Right lobe of liver (tissue), 6 donors: Measurements from ENCODE around the gene TTBK2. TPM values are rescaled to one million over a fixed set of nuclear protein-coding genes. Genes with fewer than 3 reads are reported as not detected.

ENCODE experiments used
- ATAC-seq, 4 donors: fragments of 200-7000 bp; cut with Tn5 transposase; one replicate each; pipeline ENCODE4 v1.9.1; 2020; ENCODE audit warnings: mild to moderate bottlenecking in 4 of 4, moderate library complexity in 4 of 4
- DNase-seq, 3 donors: peaks; one replicate each; pipeline ENCODE4 v3.0.0-alpha.2; 2020
- H3K27ac ChIP-seq, 3 donors: fragments of 200-600 bp; one replicate each; pipeline ENCODE4 v1.8.0; 2022
- H3K27me3 ChIP-seq, 2 donors: fragments of 200-600 bp; one replicate each; pipeline ENCODE4 v1.8.0; 2022
- H3K36me3 ChIP-seq, 4 donors: fragments of 200-600 bp; sonication (generic) in 1 of 4; one replicate each; pipeline versions ENCODE4 v1.5.1 to v1.8.0; 2017 to 2022; ENCODE audit warnings: control low read depth in 1 of 4
- H3K4me1 ChIP-seq, 4 donors: fragments of 200-600 bp; sonication (generic) in 1 of 4; one replicate each; pipeline versions ENCODE4 v1.5.1 to v1.8.0; 2017 to 2022; ENCODE audit warnings: control low read depth in 1 of 4
- H3K4me3 ChIP-seq, 3 donors: fragments of 200-600 bp; one replicate each; pipeline ENCODE4 v1.8.0; 2022
- H3K9me3 ChIP-seq, 4 donors: fragments of 200-600 bp; sonication (generic) in 1 of 4; one replicate each; pipeline versions ENCODE4 v1.5.1 to v1.8.0; 2017 to 2022; ENCODE audit warnings: control low read depth in 1 of 4
- POLR2A ChIP-seq: fragments of 450-650 bp; IDR thresholded peaks from one replicate; pipeline ENCODE4 v1.6.1; 2017; ENCODE audit warnings: antibody characterized with exemption, mild to moderate bottlenecking
- WGBS: methylation state at CpG from one replicate; pipeline ENCODE4 v1.1.6; 2018; ENCODE audit warnings: low coverage, low lambda C conversion rate; ENCODE audit not compliant: insufficient coverage; ENCODE audit errors: missing lambda C conversion rate; 5-methylcytosine and 5-hydroxymethylcytosine counted together
- intact Hi-C, 2 donors: fragments of 100-400 bp; cut with DNase I; formaldehyde crosslinking; loops; one replicate each; pipeline versions ENCODE4 v1.11.2 to v1.14.1; 2022
- total RNA-seq, 6 experiments: library from RNA; depleted of rRNA in 2 of 6; stranded (reverse); fragments of >200 nt in 2 of 6; fragmentation: NEBNext Ultra II Directional in 3 of 6; extraction: Animal tissue kit (Norgen Biotek cat#: 25700) in 3 of 6; gene quantifications; one replicate each; pipeline versions ENCODE4 v1.1.0 to v1.2.4, GENCODE V29; 2016 to 2023
- TF ChIP-seq, protein P1 (sequence below), 4 donors: fragments of 200-600 bp in 3 of 4; fragments of 450-650 bp in 1 of 4; IDR thresholded peaks; one replicate each; pipeline versions ENCODE4 v1.5.1 to v1.8.0; 2016 to 2022; ENCODE audit warnings: antibody characterized with exemption in 4 of 4, mild to moderate bottlenecking in 2 of 4
- donor health status: DM: no; HTN: yes; CAD: no.
- donor health status: DM: no; HTN: no; CAD: no.
- donor health status: DM: no; HTN: no; CAD: no.
- donor health status: DM: no; HTN: yes; CAD: no.
- donor health status: DM: no; HTN: yes; CAD: no.

Gene TTBK2
- total RNA-seq, 6 experiments from 2014 or later, result 4.9 to 6.8 (median 5.5) TPM

DNA sequence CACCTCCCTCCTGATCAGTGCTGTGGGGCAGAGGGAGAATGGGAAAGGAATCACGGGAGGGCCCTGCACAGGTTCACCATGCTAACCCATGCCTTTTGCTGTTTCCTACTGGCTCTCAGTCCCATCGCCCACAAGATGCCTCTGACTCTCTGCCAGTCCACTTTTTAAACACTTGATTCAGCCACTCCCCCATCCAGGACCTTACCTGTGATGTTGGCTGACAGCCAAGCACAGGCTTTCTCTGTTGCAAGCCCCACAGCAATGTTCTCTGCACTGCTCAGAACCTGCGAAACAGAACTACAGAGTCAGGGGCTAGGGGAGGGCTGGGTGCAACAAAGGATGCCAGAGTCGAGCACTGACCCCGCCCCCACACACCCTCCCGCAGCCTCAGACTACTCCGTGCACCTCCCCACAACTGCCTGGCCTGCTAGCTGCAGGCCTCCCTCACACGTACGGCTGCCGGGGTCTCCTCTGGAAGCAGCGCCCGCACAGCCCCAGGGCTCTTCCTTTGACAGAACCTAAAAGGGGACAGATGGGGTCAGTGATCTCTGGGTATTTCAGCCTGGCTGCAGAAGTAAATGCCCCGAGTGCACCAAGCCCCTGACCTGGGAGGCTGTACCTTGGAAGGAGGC, 192.7 kb downstream of the TTBK2 start:
- Histone ChIP-seq H3K4me1 (no peaks in the 10 kb centered on the region), H3K36me3 (peaks cover 0 to 91% (median 30%) of the 10 kb centered on the region in 4 donors), H3K27ac (no peak overlapping the region), H3K4me3 (no peak overlapping the region), H3K9me3 (no peaks in the 10 kb centered on the region), H3K27me3 (no peaks in the 10 kb centered on the region)
- WGBS, result 80% methylated on average over 2 of the region's 13 CpGs
- TF ChIP-seq, protein P1, sequence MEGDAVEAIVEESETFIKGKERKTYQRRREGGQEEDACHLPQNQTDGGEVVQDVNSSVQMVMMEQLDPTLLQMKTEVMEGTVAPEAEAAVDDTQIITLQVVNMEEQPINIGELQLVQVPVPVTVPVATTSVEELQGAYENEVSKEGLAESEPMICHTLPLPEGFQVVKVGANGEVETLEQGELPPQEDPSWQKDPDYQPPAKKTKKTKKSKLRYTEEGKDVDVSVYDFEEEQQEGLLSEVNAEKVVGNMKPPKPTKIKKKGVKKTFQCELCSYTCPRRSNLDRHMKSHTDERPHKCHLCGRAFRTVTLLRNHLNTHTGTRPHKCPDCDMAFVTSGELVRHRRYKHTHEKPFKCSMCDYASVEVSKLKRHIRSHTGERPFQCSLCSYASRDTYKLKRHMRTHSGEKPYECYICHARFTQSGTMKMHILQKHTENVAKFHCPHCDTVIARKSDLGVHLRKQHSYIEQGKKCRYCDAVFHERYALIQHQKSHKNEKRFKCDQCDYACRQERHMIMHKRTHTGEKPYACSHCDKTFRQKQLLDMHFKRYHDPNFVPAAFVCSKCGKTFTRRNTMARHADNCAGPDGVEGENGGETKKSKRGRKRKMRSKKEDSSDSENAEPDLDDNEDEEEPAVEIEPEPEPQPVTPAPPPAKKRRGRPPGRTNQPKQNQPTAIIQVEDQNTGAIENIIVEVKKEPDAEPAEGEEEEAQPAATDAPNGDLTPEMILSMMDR (IDR thresholded peaks at IDR 0.05), result no peak
- no peak for TF ChIP-seq POLR2A
- no peak for DNase-seq
- ATAC-seq, result peak in 1 of 4 donors; percentile 6
- intact Hi-C loops, result no loop called here

- Histone ChIP-seq H3K36me3 (peaks cover 0 to 76% (median 23%) of the 10 kb centered on the region in 4 donors), H3K4me1 (no peaks in the 10 kb centered on the region), H3K4me3 (no peak overlapping the region), H3K27ac (no peak overlapping the region), H3K27me3 (no peaks in the 10 kb centered on the region), H3K9me3 (no peaks in the 10 kb centered on the region)
- WGBS, result no CpG with 5 or more reads among the region's 11 CpGs
- no peak for ATAC-seq
- DNase-seq, result no peak
- TF ChIP-seq POLR2A, result no peak
- TF ChIP-seq, protein P1 (IDR thresholded peaks at IDR 0.05), result no peak
- intact Hi-C loops, result no loop called here
These were observed 194.5 kb downstream of the TTBK2 start for GRCh38 chr15:42726114-42726513.

DNA sequence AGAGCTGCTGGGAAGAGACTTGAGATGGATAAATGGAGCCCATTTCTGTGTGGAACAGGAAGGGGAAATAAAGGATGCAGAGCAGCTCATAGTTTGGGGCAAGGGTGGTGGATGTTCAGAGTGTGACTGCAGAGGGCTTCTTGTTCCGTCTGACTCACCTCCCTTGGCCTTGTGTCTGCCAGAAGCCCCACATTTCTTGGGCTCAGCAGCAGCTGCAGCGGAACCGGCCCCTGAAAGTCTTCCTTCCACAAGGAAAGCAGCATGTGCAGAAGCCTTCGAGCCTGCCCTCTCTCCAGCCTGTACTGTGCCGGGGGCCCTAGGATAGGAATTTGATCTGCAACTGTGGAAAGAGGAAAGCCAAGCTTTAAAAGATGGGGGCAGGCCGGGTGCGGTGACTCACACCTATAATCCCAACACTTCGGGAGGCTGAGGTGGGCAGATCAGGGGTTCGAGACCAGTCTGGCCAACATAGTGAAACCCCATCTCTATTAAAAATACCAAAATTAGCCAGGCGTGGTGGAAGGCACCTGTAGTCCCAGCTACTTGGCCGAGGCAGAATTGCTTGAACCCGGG, 195.2 kb downstream of the TTBK2 start:
- Histone ChIP-seq H3K36me3 (peaks cover 0 to 69% (median 19%) of the 10 kb centered on the region in 4 donors), H3K4me1 (no peaks in the 10 kb centered on the region), H3K9me3 (no peaks in the 10 kb centered on the region), H3K27ac (no peak overlapping the region), H3K27me3 (no peaks in the 10 kb centered on the region), H3K4me3 (no peak overlapping the region)
- no peak for DNase-seq
- 80% methylated on average over 1 of the region's 12 CpGs for WGBS
- intact Hi-C loops, result no loop called here
- no peak for TF ChIP-seq POLR2A
- TF ChIP-seq, protein P1 (IDR thresholded peaks at IDR 0.05), result no peak
- no peak for ATAC-seq

DNA sequence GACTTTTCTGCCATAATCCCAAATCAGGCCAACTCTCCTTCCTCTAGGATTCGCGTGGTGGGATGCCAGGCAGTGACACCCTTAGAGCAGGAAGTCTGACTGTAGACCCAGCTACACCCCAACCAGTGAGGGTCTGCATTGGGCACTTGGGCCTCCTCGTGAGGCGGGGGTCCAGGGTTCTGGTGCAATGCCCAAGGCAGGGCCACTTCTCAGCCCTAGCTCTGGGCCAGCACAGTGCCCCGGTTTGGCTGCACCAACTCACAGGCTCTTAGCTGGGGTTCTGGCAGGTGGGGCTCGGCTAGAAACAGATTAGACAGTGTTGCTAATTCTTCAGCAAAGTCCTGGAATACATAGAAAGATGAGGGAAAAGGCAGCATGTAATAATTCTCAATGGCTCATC, 196.3 kb downstream of the TTBK2 start:
- Histone ChIP-seq H3K27me3 (no peaks in the 10 kb centered on the region), H3K4me3 (no peak overlapping the region), H3K36me3 (peaks cover 0 to 57% (median 14%) of the 10 kb centered on the region in 4 donors), H3K9me3 (no peaks in the 10 kb centered on the region), H3K27ac (no peak overlapping the region), H3K4me1 (no peaks in the 10 kb centered on the region)
- TF ChIP-seq POLR2A, result no peak
- TF ChIP-seq, protein P1 (IDR thresholded peaks at IDR 0.05), result no peak
- intact Hi-C loops, result no loop called here
- ATAC-seq, result no peak
- 100% methylated on average over 2 of the region's 6 CpGs for WGBS
- no peak for DNase-seq
